Neural cell (in vitro differentiated cells): Measurements from ENCODE around the gene POLR2B. TPM values are rescaled to one million over a fixed set of nuclear protein-coding genes. Genes with fewer than 3 reads are reported as not detected.
A peak's percentile ranks its signal among the peaks of the same experiment; 100 is the strongest.

Experiments
- H2AFZ ChIP-seq: fragments of 200-600, 300-800 bp; sonication (generic), shearing (Covaris generic); 2 replicates; pipeline ENCODE4 v1.6.0; 2014; ENCODE audit warnings: low read depth, mild to moderate bottlenecking, antibody characterized with exemption, low read length, moderate library complexity
- H3F3A ChIP-seq: fragments of 200-600 bp; shearing (Covaris generic); 2 replicates; pipeline ENCODE4 v1.6.1; 2016; ENCODE audit warnings: mild to moderate bottlenecking, moderate library complexity, mixed read lengths, antibody characterized with exemption, low read length; ENCODE audit not compliant: insufficient read depth, poor library complexity, severe bottlenecking
- H3K27ac ChIP-seq: fragments of 200-600, 300-800 bp; sonication (generic), shearing (Covaris generic); 2 replicates; pipeline ENCODE4 v1.5.1; 2014; ENCODE audit warnings: mild to moderate bottlenecking, low read length, moderate library complexity
- H3K27me3 ChIP-seq: fragments of 300-800, 200-600 bp; sonication (generic), shearing (Covaris generic); 2 replicates; pipeline ENCODE4 v1.6.0; 2014; ENCODE audit warnings: mild to moderate bottlenecking, low read depth, low read length, moderate library complexity; ENCODE audit not compliant: insufficient read depth
- H3K36me3 ChIP-seq: fragments of 300-800, 200-600 bp; sonication (generic), shearing (Covaris generic); 2 replicates; pipeline ENCODE4 v1.5.1; 2014; ENCODE audit warnings: mild to moderate bottlenecking, antibody characterized with exemption, low read length, moderate library complexity; ENCODE audit not compliant: insufficient read depth
- H3K4me2 ChIP-seq: fragments of 300-800, 200-600 bp; sonication (generic), shearing (Covaris generic); 2 replicates; pipeline ENCODE4 v1.6.0; 2014; ENCODE audit warnings: mild to moderate bottlenecking, low read length
- H3K4me3 ChIP-seq: fragments of 300-800, 200-600 bp; sonication (generic), shearing (Covaris generic); 2 replicates; pipeline ENCODE4 v1.5.1; 2014; ENCODE audit warnings: mild to moderate bottlenecking, low read length, moderate library complexity
- H3K79me2 ChIP-seq: fragments of 200-600 bp; shearing (Covaris generic); replicated peaks from 2 replicates; pipeline ENCODE4 v1.6.0; 2014; ENCODE audit warnings: mild to moderate bottlenecking, low read length, moderate library complexity; ENCODE audit not compliant: insufficient read depth
- H3K9ac ChIP-seq: fragments of 300-800, 200-600 bp; sonication (generic), shearing (Covaris generic); 2 replicates; pipeline ENCODE4 v1.6.1; 2016; ENCODE audit warnings: mild to moderate bottlenecking, low read length, mixed read lengths
- H3K9me2 ChIP-seq: fragments of 200-600 bp; shearing (Covaris generic); 2 replicates; pipeline ENCODE4 v1.6.1; 2016; ENCODE audit warnings: mild to moderate bottlenecking, low read length, mixed read lengths; ENCODE audit not compliant: insufficient read depth
- H3K9me3 ChIP-seq: fragments of 200-600, 300-800 bp; sonication (generic), shearing (Covaris generic); 2 replicates; pipeline ENCODE4 v1.6.1; 2016; ENCODE audit warnings: mild to moderate bottlenecking, mixed run types, low read length, moderate library complexity, mixed read lengths
- H4K20me1 ChIP-seq: fragments of 200-600 bp; shearing (Covaris generic); 2 replicates; pipeline ENCODE4 v1.6.1; 2016; ENCODE audit warnings: mild to moderate bottlenecking, mixed run types; ENCODE audit not compliant: insufficient read depth
- EP300 ChIP-seq: fragments of 450-650 bp; conservative IDR thresholded peaks from 2 replicates; pipeline ENCODE4 v1.6.1; 2014; ENCODE audit warnings: antibody characterized with exemption, mild to moderate bottlenecking, moderate library complexity; ENCODE audit not compliant: poor library complexity, severe bottlenecking
- MXI1 ChIP-seq: fragments of 450-650 bp; conservative IDR thresholded peaks from 2 replicates; pipeline ENCODE4 v1.6.1; 2014; ENCODE audit warnings: antibody characterized with exemption, mild to moderate bottlenecking; ENCODE audit not compliant: poor library complexity, severe bottlenecking
- POLR2AphosphoS5 ChIP-seq: IDR thresholded peaks from 2 replicates; pipeline ENCODE4 v1.6.1; 2012
- RAD21 ChIP-seq: fragments of 450-650 bp; conservative IDR thresholded peaks from 2 replicates; pipeline ENCODE4 v1.6.1; 2014; ENCODE audit warnings: antibody characterized with exemption, mild to moderate bottlenecking, moderate library complexity
- REST ChIP-seq: IDR thresholded peaks from 2 replicates; pipeline ENCODE4 v1.6.1; 2012; ENCODE audit warnings: borderline replicate concordance
- SMC3 ChIP-seq: fragments of 450-650 bp; conservative IDR thresholded peaks from 2 replicates; pipeline ENCODE4 v1.6.1; 2014; ENCODE audit warnings: antibody characterized with exemption, mild to moderate bottlenecking, moderate library complexity; ENCODE audit not compliant: poor library complexity
- TAF1 ChIP-seq: IDR thresholded peaks from 2 replicates; pipeline ENCODE4 v1.6.1; 2012; ENCODE audit warnings: low read depth
- polyA plus RNA-seq: library from polyadenylated mRNA; depleted of rRNA; stranded (reverse); fragments of >200 nt; gene quantifications from 2 replicates; pipeline ENCODE4 v1.2.3, GENCODE V29; 2014
- TF ChIP-seq, protein P1 (sequence below): fragments of 450-650 bp; IDR thresholded peaks from 2 replicates; pipeline ENCODE4 v1.5.1; 2014; ENCODE audit warnings: antibody characterized with exemption, mild to moderate bottlenecking, moderate library complexity; ENCODE audit not compliant: poor library complexity, severe bottlenecking

POLR2B gene
- polyA plus RNA-seq, 1 donor from 2014 or later: 300 TPM

DNA sequence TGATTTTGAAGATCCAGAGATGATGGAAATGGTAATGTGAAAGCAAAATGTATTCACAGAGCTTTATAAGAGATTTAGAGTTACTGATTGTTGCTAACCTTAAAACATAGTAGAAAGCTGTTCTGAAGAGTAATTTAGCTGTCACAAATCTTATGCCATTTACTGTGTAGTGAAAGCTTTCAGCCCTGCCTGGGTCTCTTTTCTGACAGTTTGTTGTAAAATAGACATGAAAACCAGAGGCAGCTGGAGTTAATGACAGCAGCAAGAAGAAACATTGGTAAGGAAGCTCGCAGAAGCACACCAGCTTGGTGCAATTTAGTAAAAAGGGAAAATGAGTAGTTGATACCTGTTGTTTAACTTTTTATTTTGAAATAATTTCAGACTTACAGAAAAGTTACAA, 21.1 kb downstream of the POLR2B start:
- Histone ChIP-seq H3K9ac (no peak overlapping the region), H4K20me1 (no peaks in the 10 kb centered on the region), H3K36me3 (no peaks in the 10 kb centered on the region), H3K9me3 (no peaks in the 10 kb centered on the region), H3K4me3 (no peak overlapping the region), H3F3A (peaks cover 4% of the 10 kb centered on the region), H3K27me3 (no peaks in the 10 kb centered on the region), H3K9me2 (no peaks in the 10 kb centered on the region), H3K27ac (peak overlapping the region; percentile 62), H2AFZ (no peak overlapping the region), H3K4me2 (peak overlapping the region; percentile 3), H3K79me2 (no peaks in the 10 kb centered on the region)
- TF ChIP-seq EP300 (peak; percentile 99), POLR2AphosphoS5 (peak; percentile 95), TAF1 (no peak), MXI1 (no peak), REST (peak; percentile 64), SMC3 (peak; percentile 19), RAD21 (no peak)
- TF ChIP-seq, protein P1, sequence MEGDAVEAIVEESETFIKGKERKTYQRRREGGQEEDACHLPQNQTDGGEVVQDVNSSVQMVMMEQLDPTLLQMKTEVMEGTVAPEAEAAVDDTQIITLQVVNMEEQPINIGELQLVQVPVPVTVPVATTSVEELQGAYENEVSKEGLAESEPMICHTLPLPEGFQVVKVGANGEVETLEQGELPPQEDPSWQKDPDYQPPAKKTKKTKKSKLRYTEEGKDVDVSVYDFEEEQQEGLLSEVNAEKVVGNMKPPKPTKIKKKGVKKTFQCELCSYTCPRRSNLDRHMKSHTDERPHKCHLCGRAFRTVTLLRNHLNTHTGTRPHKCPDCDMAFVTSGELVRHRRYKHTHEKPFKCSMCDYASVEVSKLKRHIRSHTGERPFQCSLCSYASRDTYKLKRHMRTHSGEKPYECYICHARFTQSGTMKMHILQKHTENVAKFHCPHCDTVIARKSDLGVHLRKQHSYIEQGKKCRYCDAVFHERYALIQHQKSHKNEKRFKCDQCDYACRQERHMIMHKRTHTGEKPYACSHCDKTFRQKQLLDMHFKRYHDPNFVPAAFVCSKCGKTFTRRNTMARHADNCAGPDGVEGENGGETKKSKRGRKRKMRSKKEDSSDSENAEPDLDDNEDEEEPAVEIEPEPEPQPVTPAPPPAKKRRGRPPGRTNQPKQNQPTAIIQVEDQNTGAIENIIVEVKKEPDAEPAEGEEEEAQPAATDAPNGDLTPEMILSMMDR: no peak

GRCh38 chr4:57013543-57014120, 34.9 kb downstream of the POLR2B start:
- no peak overlapping the region for H3K9ac ChIP-seq
- peaks cover 13% of the 10 kb centered on the region for H3K36me3 ChIP-seq
- no peak overlapping the region for H3K27ac ChIP-seq
- H3K4me3 ChIP-seq: no peak overlapping the region
- H4K20me1 ChIP-seq: no peaks in the 10 kb centered on the region
- no peak overlapping the region for H2AFZ ChIP-seq
- H3K9me3 ChIP-seq: no peaks in the 10 kb centered on the region
- H3K9me2 ChIP-seq: no peaks in the 10 kb centered on the region
- TF ChIP-seq REST (no peak), EP300 (no peak), MXI1 (no peak)
- TF ChIP-seq, protein P1: no peak
- no peaks in the 10 kb centered on the region for H3K27me3 ChIP-seq
- no peaks in the 10 kb centered on the region for H3K79me2 ChIP-seq
- no peak overlapping the region for H3K4me2 ChIP-seq
- no peaks in the 10 kb centered on the region for H3F3A ChIP-seq
